SU-DHL-6 (cell line): ENCODE measurements around the gene ELN.

ENCODE experiments used
- H2AFZ ChIP-seq: fragments of 200-600 bp; sonication (generic); 2 replicates; pipeline ENCODE4 v1.6.1; 2014; ENCODE audit warnings: low read depth, mild to moderate bottlenecking, moderate library complexity, mixed read lengths, antibody characterized with exemption, low read length; ENCODE audit not compliant: severe bottlenecking
- H3F3A ChIP-seq: fragments of 200-600 bp; shearing (Covaris generic); 2 replicates; pipeline ENCODE4 v1.6.0; 2016; ENCODE audit warnings: antibody characterized with exemption, mild to moderate bottlenecking; ENCODE audit not compliant: insufficient read depth
- H3K27ac ChIP-seq: fragments of 200-600 bp; sonication (generic); 2 replicates; pipeline ENCODE4 v1.5.1; 2016; ENCODE audit warnings: low read depth, mild to moderate bottlenecking, low read length, moderate library complexity, mixed read lengths
- H3K27me3 ChIP-seq: fragments of 200-600 bp; sonication (generic), shearing (Covaris generic); 2 replicates; pipeline ENCODE4 v1.6.0; 2014; ENCODE audit warnings: mild to moderate bottlenecking, low read length
- H3K36me3 ChIP-seq: fragments of 200-600 bp; sonication (generic); 2 replicates; pipeline ENCODE4 v1.6.1; 2014; ENCODE audit warnings: mild to moderate bottlenecking, low read length, mixed read lengths
- H3K4me2 ChIP-seq: fragments of 300-600, 200-600 bp; shearing (Covaris generic), sonication (generic); 2 replicates; pipeline ENCODE4 v1.6.0; 2014; ENCODE audit warnings: low read length, low read depth, mild to moderate bottlenecking; ENCODE audit not compliant: poor library complexity, severe bottlenecking
- H3K4me3 ChIP-seq: fragments of 200-600 bp; sonication (generic); 2 replicates; pipeline ENCODE4 v1.5.1; 2014; ENCODE audit warnings: antibody characterized with exemption, low read length, mild to moderate bottlenecking, mixed read lengths; ENCODE audit not compliant: insufficient read depth, poor library complexity, severe bottlenecking
- H3K79me2 ChIP-seq: fragments of 200-600 bp; sonication (generic); 2 replicates; pipeline ENCODE4 v1.6.1; 2014; ENCODE audit warnings: mild to moderate bottlenecking, low read length, moderate library complexity; ENCODE audit not compliant: insufficient read depth
- H3K9ac ChIP-seq: fragments of 200-600 bp; sonication (generic); 2 replicates; pipeline ENCODE4 v1.7.0; 2014; ENCODE audit warnings: mild to moderate bottlenecking, low read length
- H3K9me2 ChIP-seq: fragments of 200-600 bp; sonication (generic); replicated peaks from 2 replicates; pipeline ENCODE4 v1.6.1; 2014; ENCODE audit warnings: low read length; ENCODE audit not compliant: insufficient read depth
- H3K9me3 ChIP-seq: fragments of 200-600 bp; sonication (generic); 2 replicates; pipeline ENCODE4 v1.6.1; 2014; ENCODE audit warnings: low read length, mixed read lengths; ENCODE audit not compliant: insufficient read depth
- H4K20me1 ChIP-seq: fragments of 200-600 bp; sonication (generic); 2 replicates; pipeline ENCODE4 v1.6.1; 2014; ENCODE audit warnings: low read depth, mild to moderate bottlenecking, antibody characterized with exemption, low read length, moderate library complexity, mixed read lengths
- CTCF ChIP-seq: fragments of 200-600 bp; sonication (generic); IDR thresholded peaks from one replicate; pipeline ENCODE4 v1.5.1; 2017; ENCODE audit warnings: antibody characterized with exemption, mild to moderate bottlenecking, low read length, moderate library complexity; ENCODE audit not compliant: insufficient read depth, poor library complexity, severe bottlenecking
- EZH2phosphoT487 ChIP-seq: fragments of 200-600 bp; sonication (generic), shearing (Covaris generic); conservative IDR thresholded peaks from 2 replicates; pipeline ENCODE4 v1.6.1; 2018; ENCODE audit warnings: mild to moderate bottlenecking, antibody characterized with exemption, low read length, moderate library complexity, mixed read lengths

ELN gene

GRCh38 chr7:74083117-74083876, 55.3 kb downstream of the ELN start, which contains the start of gene LIMK1:
LIMK1 (plus strand) TSS chr7:74083804; CDS start chr7:74083991, 187 bp downstream.
- H3K9me2 ChIP-seq = no peaks in the 10 kb centered on the region
- no peaks in the 10 kb centered on the region for H3F3A ChIP-seq
- H3K4me3 ChIP-seq = peak within 1 kb of the TSS; percentile 73
- H2AFZ ChIP-seq = peak within 1 kb of the TSS; percentile 96
- no peak within 1 kb of the TSS for H3K27ac ChIP-seq
- no peaks in the 10 kb centered on the region for H3K9me3 ChIP-seq
- no peaks in the 10 kb centered on the region for H3K27me3 ChIP-seq
- TF ChIP-seq CTCF (no peak), EZH2phosphoT487 (no peak)
- no peaks in the 10 kb centered on the region for H4K20me1 ChIP-seq
- H3K4me2 ChIP-seq = peak within 1 kb of the TSS; percentile 93
- H3K79me2 ChIP-seq = no peaks in the 10 kb centered on the region
- H3K36me3 ChIP-seq = no peaks in the 10 kb centered on the region
- H3K9ac ChIP-seq = peak within 1 kb of the TSS; percentile 72

GRCh38 chr7:74083928-74084721, 56.2 kb downstream of the ELN start:
- no peak overlapping the region for H3K27ac ChIP-seq

More at GRCh38 chr7:74083928-74084721, 56.2 kb downstream of the ELN start:
- Histone ChIP-seq H3K9me2 (no peaks in the 10 kb centered on the region), H2AFZ (peak overlapping the region; percentile 77), H3K27me3 (no peaks in the 10 kb centered on the region), H3K4me3 (peak overlapping the region; percentile 73), H3K36me3 (no peaks in the 10 kb centered on the region), H3K9ac (peak overlapping the region; percentile 72), H3K79me2 (no peaks in the 10 kb centered on the region), H4K20me1 (no peaks in the 10 kb centered on the region), H3K4me2 (peak overlapping the region; percentile 93), H3K9me3 (no peaks in the 10 kb centered on the region), H3F3A (no peaks in the 10 kb centered on the region)
- no peak for TF ChIP-seq CTCF
- no peak for TF ChIP-seq EZH2phosphoT487
